IPS-11a (cell line): ENCODE data around the gene PTBP1.
"Not testable (repeated sequence)": the region's sequence is repeated elsewhere in the genome, so short reads cannot be mapped to it uniquely, and the experiment has no call there.

Experiments used
- H3K4me3 ChIP-seq: one replicate; pipeline ENCODE4 v1.5.1; 2013; ENCODE audit warnings: low read depth, low read length, control low read depth

PTBP1 gene

GRCh38 chr19:850979-851335, 53.7 kb downstream of the PTBP1 start:
- H3K4me3 ChIP-seq, result no peak overlapping the region

DNA sequence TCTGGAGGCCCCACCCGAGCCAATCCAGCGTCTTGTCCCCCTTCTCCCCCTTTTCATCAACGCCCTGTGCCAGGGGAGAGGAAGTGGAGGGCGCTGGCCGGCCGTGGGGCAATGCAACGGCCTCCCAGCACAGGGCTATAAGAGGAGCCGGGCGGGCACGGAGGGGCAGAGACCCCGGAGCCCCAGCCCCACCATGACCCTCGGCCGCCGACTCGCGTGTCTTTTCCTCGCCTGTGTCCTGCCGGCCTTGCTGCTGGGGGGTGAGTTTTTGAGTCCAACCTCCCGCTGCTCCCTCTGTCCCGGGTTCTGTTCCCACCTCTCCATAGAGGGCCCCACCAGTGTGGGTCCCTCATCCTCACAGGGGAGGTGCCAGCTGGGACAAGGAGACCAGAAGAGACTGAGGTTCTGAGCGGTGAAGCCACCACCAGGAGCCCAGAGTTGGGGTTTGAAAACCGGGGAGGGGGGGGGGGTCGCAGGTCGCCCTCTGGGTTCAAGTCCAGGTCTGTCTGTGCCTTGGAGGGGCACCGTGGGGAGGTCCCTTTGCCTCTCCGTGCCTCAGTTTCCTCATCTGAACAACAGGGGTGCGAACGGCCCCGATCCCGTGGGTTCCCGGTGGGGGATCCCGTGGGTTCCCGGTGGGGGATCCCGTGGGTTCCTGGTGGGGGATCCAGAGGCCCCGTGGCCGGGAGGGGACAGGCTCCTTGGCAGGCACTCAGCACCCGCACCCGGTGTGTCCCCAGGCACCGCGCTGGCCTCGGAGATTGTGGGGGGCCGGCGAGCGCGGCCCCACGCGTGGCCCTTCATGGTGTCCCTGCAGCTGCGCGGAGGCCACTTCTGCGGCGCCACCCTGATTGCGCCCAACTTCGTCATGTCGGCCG, 55.1 kb downstream of the PTBP1 start, which contains the start of gene ELANE:
ELANE (plus strand) TSS at position 168 of the 878 bp plus-strand sequence; CDS start at position 194, 26 bp downstream.
- H3K4me3 ChIP-seq, result no peak within 1 kb of the TSS

GRCh38 chr19:853014-853585, 55.8 kb downstream of the PTBP1 start:
- no peak overlapping the region for H3K4me3 ChIP-seq

DNA sequence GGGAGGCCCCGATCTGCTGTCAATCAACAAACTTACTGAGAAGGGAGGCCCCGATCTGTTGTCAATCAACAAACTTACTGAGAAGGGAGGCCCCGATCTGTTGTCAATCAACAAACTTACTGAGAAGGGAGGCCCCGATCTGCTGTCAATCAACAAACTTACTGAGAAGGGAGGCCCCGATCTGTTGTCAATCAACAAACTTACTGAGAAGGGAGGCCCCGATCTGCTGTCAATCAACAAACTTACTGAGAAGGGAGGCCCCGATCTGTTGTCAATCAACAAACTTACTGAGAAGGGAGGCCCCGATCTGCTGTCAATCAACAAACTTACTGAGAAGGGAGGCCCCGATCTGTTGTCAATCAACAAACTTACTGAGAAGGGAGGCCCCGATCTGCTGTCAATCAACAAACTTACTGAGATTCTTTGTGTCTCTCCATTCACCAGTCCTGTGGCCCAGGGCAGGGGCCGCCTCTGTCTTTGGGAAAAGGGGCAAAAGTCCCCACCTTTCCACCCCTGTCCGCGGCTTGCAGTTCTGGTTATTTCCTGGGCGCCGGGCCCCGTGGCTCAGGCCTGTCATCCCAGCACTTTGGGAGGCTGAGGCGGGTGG, 56.5 kb downstream of the PTBP1 start:
- not testable (repeated sequence) for H3K4me3 ChIP-seq

DNA sequence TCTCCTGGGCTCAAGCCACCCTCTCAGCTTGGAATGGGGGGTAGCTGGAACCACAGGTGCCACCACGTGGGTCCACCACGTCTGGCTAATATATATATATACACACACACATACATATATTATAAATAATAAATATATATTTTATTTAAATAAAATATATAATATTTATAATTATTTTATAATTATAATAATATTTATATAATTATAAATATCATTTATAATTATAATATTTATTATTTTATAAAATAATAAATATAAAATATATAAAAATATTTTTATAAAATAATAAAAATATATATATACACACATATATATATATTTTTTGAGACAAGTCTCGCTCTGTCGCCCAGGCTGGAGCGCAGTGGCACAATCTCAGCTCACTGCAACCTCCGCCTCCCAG, 57.3 kb downstream of the PTBP1 start:
- H3K4me3 ChIP-seq, result no peak overlapping the region

DNA sequence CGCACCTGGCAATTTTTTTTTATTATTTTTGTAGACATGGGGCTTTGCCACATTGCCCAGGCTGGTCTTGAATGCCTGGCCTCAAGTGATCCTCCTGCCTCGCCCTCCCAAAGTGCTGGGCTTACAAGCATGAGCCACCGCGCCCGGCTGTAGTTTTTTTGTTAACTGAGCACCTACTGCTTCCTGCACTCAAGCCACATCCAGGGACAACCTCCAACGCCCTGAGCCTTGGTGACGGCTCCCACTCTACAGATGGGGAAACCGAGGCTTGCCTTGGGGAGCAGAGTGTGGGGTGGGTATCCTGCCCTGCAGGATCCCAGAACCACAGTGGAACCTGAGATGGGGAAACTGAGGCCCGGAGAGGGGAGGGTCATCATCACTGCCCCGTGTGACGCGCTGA, 57.9 kb downstream of the PTBP1 start:
- H3K4me3 ChIP-seq, result no peak overlapping the region

- H3K4me3 ChIP-seq, result no peak overlapping the region
These were observed 58.4 kb downstream of the PTBP1 start for GRCh38 chr19:855566-856120.

- no peak overlapping the region for H3K4me3 ChIP-seq
These were observed 61.0 kb downstream of the PTBP1 start for GRCh38 chr19:858284-858683.

GRCh38 chr19:858868-859843, 61.9 kb downstream of the PTBP1 start, which contains the start of gene CFD:
Gene CFD (plus strand): TSS chr19:859664. CDS start chr19:859690, 26 bp downstream.
- peak within 1 kb of the TSS; percentile 45 for H3K4me3 ChIP-seq

GRCh38 chr19:861141-861755, 64.0 kb downstream of the PTBP1 start:
- H3K4me3 ChIP-seq, result no peak overlapping the region
